Activated CD4-positive, alpha-beta T cell treated with anti-CD3 and anti-CD28 coated beads for 4 hours (primary cell): ENCODE results near the gene PADI4.

Experiments used
- DNase-seq, 2 donors: peaks; one replicate each; pipeline ENCODE4 v3.0.0-alpha.2; 2020

Gene PADI4

GRCh38 chr1:17307946-17308345 is at the start of gene PADI4:
PADI4 (plus strand) TSS chr1:17308197; CDS start chr1:17308223, 26 bp downstream.
- DNase-seq: no peak

GRCh38 chr1:17258758-17259130 is 49.3 kb upstream of the PADI4 start:
- DNase-seq: no peak

GRCh38 chr1:17259233-17259873 is 48.6 kb upstream of the PADI4 start:
- DNase-seq: no peak

GRCh38 chr1:17260264-17260663 is 47.7 kb upstream of the PADI4 start:
- no peak for DNase-seq

- no peak for DNase-seq
Observed at GRCh38 chr1:17260738-17261137, 47.3 kb upstream of the PADI4 start.

GRCh38 chr1:17263936-17264335 is 44.1 kb upstream of the PADI4 start:
- DNase-seq: no peak

GRCh38 chr1:17264470-17264869 is 43.5 kb upstream of the PADI4 start:
- DNase-seq: no peak

- no peak for DNase-seq
Observed at GRCh38 chr1:17265162-17265561, 42.8 kb upstream of the PADI4 start.

GRCh38 chr1:17265950-17266349 is 42.0 kb upstream of the PADI4 start:
- DNase-seq: no peak

- DNase-seq: no peak
Observed at GRCh38 chr1:17270891-17271765, 36.9 kb upstream of the PADI4 start.

- DNase-seq: no peak
Observed at GRCh38 chr1:17272066-17272465, 35.9 kb upstream of the PADI4 start.

- DNase-seq: no peak
Observed at GRCh38 chr1:17272646-17273045, 35.4 kb upstream of the PADI4 start.

- DNase-seq: no peak
Observed at GRCh38 chr1:17273096-17273495, 34.9 kb upstream of the PADI4 start.

GRCh38 chr1:17274186-17275170 is 33.5 kb upstream of the PADI4 start:
- DNase-seq: no peak

- no peak for DNase-seq
Observed at GRCh38 chr1:17276568-17276967, 31.4 kb upstream of the PADI4 start.

- DNase-seq: no peak
Observed at GRCh38 chr1:17277511-17278159, 30.4 kb upstream of the PADI4 start.

GRCh38 chr1:17278996-17279830 is 28.8 kb upstream of the PADI4 start:
- no peak for DNase-seq

- no peak for DNase-seq
Observed at GRCh38 chr1:17280436-17280835, 27.6 kb upstream of the PADI4 start.

- no peak for DNase-seq
Observed at GRCh38 chr1:17280894-17281293, 27.1 kb upstream of the PADI4 start.

- DNase-seq: no peak
Observed at GRCh38 chr1:17281775-17282181, 26.2 kb upstream of the PADI4 start.

GRCh38 chr1:17282836-17283235 is 25.2 kb upstream of the PADI4 start:
- no peak for DNase-seq

- no peak for DNase-seq
Observed at GRCh38 chr1:17286646-17287045, 21.4 kb upstream of the PADI4 start.
